ENCODE data around the gene QSOX2.

DNA sequence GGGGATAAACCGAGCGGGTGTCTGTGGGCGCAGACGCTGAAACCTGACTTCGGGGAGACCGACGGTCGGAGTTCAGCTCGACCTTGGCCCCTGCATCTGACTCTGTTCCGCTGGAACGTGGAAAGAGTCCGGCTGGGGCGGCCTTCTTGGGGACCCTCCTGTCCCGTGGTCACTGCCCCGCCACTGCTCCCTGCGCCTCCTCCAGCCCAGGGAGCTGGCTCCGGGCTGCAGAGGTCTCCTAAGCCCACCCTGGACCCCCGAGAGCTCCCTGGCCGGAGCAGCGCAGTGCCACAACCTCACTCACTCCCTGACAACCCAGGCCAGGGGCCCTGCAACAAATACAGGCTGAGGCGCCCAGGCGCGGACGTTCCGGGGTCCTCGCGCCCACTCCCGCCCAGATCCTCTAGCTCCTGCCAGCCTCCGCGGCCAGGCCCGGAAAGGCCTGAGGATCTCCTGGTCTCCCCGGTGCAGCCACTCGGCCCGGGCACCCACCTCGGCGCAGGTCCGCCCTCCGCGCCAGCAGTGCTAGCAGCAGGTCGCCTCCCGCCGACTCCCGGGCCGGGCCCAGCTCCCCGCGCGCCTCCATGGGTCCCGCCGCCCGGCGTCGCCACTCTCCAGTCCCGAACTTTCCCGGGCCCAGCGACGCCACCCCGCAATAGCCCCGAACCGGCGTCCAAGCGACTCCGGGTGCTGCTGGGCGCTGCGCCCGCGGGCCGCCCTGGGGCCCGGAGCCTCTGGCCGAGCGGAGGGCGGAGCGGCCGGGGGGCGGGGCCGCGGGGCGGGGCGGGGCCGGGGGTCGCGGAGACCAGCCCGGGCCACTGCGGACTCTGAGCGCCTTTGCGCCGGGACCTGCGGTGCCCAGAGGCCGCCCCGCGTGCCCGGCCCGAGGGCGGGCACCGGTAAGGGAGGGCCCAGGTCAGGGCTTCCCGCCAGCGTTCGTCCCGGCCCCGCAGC is 42.9 kb downstream of the QSOX2 start:
- TF ChIP-seq CTCF (IDR thresholded peaks at IDR 0.05): no peak
- TF ChIP-seq POLR2A (IDR thresholded peaks at IDR 0.05): no peak
